HG03066 (cell line): ENCODE results near the gene KREMEN2.
A peak's percentile ranks its signal among the peaks of the same experiment; 100 is the strongest.

Experiments
- ATAC-seq: cut with Tn5 transposase; IDR thresholded peaks from one replicate; pipeline ENCODE4 v1.9.1; 2021; ENCODE audit warnings: low read depth; ENCODE audit not compliant: unreplicated experiment

KREMEN2 gene

DNA sequence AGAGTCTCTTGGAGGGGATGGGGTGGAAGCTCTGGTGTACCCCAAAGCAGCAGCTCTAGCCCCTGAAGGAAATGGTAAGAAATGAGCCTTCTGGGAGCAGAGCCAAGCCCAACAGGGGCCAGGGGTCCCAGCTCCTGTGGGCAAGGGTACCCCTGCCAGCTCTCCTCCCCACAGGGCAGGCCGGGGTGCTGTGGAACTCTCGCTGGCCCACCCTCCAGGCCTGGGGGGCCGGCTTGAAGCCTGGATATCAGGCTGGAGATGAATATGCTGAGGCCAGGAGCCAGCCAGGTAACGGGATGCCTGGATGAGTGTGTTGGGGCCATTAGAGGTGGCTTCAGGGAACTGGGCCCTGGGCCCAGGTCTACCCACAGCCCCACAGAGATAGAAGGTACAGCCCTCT is 36.5 kb downstream of the KREMEN2 start:
- no peak for ATAC-seq

- no peak for ATAC-seq
Observed at GRCh38 chr16:3001316-3001715, 37.2 kb downstream of the KREMEN2 start.

DNA sequence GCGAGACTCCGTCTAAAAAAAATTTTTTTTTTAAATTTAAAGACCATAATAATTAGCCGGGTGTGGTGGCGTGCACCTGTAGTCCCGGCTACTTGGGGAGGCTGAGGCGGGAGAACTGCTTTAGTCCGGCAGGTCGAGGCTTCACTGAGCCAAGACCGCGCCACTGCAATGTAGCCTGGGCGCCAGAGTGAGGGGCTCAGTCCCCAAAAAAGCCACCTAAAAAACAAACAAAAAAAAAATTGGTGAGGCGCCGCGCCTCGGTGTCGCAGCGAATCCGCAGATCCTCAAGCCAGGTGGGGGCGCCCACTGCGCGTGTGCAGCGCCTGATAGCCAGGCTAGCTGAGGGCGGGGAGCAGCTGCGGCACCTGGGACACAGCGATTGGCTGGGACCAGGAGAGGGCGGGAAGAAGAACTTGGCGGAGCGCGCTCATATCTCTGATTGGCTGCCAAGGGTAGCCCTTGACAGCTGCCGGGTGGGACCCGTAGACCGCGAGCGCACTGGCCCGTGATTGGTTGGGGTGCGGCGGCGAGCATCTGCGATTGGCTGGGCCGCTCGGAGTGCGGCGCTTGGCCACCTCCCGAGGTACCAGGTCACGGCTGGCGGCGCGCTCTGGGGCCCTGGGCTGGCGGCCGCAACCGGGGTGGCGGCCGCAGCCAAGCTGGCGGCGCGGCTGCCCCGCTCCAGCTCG is 39.7 kb downstream of the KREMEN2 start:
- peak; percentile 99 for ATAC-seq

DNA sequence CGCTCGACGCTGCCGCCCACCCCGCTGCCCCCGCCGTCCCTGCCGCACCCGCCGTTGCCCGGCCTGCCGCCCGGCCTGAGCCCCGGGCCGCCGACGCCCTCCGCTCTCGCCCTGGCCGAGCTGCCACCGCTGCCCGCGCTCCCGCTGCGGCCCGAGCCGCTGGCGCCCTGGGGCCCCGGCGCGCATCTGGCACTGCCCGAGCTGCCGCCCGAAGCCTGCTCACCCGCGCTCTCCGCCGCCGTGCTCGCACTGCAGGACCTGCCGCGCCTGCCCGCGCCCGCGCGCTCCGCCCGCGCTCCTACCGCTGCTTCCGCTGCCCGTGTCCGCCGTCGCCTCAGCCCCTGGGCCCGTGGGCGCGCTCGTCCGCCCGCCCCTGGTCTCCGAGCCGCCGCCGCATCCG is 40.2 kb downstream of the KREMEN2 start:
- ATAC-seq = no peak

DNA sequence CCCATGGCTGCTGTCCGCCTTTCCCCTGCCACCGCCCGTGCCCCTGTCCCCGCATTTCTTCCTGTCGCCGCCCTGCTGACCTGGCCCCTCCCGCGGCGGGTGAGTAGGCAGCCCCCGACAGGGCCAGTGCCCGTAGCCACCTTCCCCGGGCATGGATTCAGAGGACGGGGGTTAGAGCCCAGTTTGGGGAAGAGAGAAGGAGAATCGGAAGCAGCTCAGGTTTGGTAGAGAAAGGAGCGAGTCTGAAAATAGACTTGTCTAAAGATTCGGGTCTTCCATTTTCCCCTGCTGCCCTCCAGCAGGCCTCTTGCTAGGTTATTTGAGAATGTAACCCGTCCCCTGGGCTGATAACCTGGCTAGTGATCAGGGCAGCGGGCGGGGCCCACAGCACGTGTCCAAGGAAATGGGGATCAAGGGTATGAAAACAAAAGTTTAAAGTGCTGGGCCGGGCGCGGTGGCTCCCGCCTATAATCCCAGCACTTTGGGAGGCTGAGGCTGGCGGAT is 40.8 kb downstream of the KREMEN2 start:
- no peak for ATAC-seq

- no peak for ATAC-seq
Observed at GRCh38 chr16:3007059-3007956, 43.2 kb downstream of the KREMEN2 start.

DNA sequence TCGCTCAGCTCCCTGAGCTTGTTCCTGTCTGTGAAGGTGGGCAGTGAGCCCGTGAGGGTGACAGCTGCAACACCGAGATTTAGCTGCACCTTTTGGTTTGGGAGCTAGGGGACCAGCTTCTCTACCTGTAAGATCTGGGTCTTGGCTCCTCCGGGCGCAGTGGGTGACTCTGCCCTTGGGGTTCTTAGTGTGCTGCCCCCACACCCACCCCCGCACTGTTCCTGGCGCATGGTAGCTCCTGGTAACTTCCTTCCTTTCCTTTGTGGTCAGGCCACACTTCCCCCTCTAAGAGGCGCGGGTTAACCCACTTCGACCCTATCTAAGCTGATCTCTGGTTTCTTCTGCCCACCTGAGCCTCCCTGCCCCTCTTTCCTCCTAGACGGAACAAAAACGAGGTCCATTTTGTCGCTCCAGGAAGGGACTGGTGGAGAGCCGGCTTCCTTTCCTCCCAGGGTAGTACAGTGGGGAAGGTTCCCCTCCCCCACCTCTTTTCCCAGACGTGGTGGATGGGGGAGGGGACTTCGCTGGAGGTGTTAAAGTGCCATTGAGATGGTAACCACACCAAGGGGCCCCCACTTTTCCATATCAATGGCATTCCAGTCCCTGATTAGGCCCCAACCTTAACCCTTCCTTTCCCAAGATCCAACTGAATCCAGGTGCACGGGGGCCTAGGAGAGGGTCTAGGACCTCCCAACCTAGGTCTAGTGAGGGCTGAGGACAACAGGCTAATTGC is 44.0 kb downstream of the KREMEN2 start:
- no peak for ATAC-seq

DNA sequence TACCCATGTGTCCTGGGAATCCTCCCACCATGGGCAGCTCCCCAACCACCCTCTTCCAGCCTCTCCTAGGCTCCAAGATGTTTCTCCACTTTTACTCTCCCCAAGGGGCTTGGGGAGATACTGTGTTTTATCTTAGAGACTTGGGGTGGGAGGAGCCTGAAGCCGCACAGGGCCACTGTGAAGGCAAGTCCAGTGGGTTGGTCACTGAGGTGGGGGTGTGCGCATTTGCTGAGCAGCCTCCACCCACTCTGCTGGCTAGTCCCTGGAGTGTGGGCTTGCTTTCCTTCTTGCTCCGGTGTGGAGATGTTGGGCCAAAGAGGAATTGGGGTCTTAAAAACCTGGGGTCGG is 44.6 kb downstream of the KREMEN2 start:
- ATAC-seq = no peak

DNA sequence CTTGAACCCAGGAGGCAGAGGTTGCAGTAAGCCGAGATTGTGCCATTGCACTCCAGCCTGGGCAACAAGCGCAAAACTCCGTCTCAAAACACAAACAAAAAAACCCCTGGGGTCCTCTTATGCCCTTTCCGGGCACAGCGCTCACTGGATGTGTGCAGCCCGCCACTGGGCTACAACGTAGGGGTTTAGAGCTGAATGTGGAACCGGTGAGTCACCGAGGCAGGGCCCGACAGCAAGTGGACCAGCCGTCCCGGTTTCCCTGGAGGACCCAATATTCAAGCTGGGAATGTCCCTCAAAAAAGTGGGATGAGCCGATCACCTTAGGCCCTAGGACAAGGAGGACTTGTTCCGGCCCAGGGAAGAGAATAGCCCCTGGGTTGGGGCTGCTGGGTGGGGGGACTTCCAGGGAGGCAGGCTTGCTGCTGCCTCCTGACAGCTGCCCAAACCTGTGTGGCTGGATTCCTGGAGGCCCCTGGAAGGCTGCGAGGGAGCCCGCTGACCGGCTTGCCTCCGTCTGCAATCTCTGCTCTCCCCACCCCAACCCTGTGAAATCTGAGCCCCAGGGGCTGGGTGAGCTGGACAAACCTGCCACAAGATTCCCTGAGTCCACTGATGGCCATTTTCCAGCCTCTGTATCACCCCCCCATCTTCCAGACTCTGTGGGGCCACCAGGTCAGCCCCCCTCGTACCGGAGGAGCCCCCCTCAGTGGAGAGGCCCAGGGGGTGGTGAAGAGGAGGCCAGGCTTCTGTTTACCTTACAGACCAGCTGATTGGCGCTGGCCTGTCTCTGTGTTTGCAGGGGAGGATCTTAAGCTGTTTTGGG is 45.7 kb downstream of the KREMEN2 start:
- ATAC-seq = no peak

- no peak for ATAC-seq
Observed at GRCh38 chr16:3010510-3010909, 46.4 kb downstream of the KREMEN2 start.

DNA sequence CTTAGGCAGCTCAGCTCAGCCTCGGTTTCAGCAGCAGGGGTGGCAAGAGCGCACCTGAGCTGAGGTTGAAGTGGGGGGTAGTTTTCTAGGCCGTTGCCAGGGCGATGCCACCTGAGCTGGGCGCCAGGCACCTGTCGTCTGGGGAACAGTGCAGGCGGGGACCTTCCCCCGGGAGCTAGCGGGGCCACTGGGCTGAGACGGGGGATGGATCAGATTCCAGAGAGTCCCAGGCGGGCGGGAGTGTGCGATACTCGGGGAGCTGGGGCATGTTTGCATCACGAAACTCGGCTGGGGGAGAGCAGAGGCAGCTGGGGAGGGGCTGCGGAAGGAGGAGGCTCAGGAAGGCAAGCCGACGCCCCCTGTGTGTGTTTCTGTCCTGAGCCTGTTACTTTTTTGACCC is 48.2 kb downstream of the KREMEN2 start:
- ATAC-seq = no peak

DNA sequence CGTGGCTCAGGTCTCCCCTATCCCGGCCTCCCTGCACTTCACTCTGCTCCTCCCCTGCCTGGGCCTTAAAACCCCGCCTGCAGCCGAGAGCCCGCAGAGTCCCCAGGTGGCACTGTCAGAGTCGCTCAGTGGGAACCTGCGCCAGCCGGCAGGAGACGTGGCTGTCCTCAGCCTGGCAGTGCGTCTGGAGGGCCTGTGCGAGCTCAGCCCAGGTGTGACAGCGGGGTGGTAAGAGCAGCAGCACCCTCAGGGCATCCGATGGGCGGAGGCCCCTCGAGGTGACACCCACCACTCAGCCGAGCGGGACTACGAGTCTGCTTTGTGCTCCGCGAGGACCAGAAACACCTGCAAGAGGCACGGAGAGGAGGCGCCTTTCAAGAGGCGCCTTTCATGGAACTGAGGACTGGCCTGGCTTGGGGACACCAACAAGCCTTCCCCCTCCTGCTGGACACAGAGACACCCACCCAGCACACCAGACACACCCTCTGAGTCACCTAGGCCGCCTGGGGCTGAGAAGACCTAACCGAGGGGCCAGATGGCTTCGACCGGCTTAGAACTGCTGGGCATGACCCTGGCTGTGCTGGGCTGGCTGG is 48.8 kb downstream of the KREMEN2 start, which contains the start of gene CLDN9:
Gene CLDN9 (plus strand): TSS at position 96 of the 593 bp plus-strand sequence. CDS start 440 bp downstream, at position 536.
- ATAC-seq = no peak

DNA sequence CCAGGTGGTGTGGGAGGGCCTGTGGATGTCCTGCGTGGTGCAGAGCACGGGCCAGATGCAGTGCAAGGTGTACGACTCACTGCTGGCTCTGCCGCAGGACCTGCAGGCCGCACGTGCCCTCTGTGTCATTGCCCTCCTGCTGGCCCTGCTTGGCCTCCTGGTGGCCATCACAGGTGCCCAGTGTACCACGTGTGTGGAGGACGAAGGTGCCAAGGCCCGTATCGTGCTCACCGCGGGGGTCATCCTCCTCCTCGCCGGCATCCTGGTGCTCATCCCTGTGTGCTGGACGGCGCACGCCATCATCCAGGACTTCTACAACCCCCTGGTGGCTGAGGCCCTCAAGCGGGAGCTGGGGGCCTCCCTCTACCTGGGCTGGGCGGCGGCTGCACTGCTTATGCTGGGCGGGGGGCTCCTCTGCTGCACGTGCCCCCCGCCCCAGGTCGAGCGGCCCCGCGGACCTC is 49.4 kb downstream of the KREMEN2 start:
- no peak for ATAC-seq

- ATAC-seq = no peak
Observed at GRCh38 chr16:3013998-3014690, 50.1 kb downstream of the KREMEN2 start.

GRCh38 chr16:3014971-3015370 is 50.9 kb downstream of the KREMEN2 start:
- ATAC-seq = no peak

DNA sequence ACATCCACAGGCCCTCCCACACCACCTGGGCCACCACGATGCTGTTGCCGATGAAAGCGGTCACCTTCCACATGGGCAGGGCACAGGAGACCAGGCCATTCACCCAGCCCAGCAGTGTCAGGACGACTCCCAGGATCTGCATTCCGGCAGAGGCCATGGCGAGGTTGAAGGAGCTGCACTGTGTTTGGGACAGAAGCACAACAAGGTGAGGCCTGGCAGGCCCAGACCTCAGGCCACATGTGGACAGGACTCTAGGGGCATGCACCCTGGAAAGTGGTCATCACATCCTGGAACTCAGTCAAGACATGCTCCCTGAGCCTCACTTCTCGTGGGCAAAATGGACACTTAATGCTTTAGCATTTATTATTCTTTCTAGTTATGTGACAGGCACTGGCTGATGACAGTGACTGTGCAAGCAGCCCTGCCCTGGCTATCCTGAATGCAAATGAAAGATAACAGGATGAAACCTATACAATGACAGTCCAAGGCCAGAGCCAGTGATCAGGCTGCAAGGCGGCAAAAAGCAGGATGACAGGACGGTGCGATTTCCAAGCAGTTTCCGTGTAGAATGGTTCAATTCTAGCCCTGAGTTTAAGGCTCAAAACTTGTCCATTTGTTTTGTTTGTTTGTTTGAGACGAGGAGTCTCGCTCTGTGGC is 51.9 kb downstream of the KREMEN2 start:
- ATAC-seq = no peak

- ATAC-seq = no peak
Observed at GRCh38 chr16:3017344-3017743, 53.3 kb downstream of the KREMEN2 start.
